ENCODE results near the gene ANO1. TPM values are rescaled to one million over a fixed set of nuclear protein-coding genes. Genes with fewer than 3 reads are reported as not detected.
"Not testable (repeated sequence)": the region's sequence is repeated elsewhere in the genome, so short reads cannot be mapped to it uniquely, and the experiment has no call there.

ANO1 gene
- 0.12 and 0.99 TPM in 2 replicates for total RNA-seq (2014; rRNA removed; shearing (Covaris generic); ENCODE audit: low replicate concordance)

GRCh38 chr11:70078095-70078780, at the start of gene ANO1:
TSS of gene ANO1 (plus strand) at chr11:70078317. CDS start at chr11:70078607, 290 bp downstream.
- peak within 1 kb of the TSS; percentile 22; the same call in 1 of the 2 replicates for H3K4me3 ChIP-seq
- peak; percentile 32 for DNase-seq
- H3K27me3 ChIP-seq = peaks cover 2% of the 10 kb centered on the region; the same call in 1 of the 2 replicates

GRCh38 chr11:70029115-70029860, 48.8 kb upstream of the ANO1 start:
- Histone ChIP-seq H3K4me3 (no peak overlapping the region), H3K27me3 (no peaks in the 10 kb centered on the region), H3K9me3 (no peaks in the 10 kb centered on the region), H3K36me3 (no peaks in the 10 kb centered on the region)
- DNase-seq = peak; percentile 69

More at GRCh38 chr11:70078095-70078780, at the start of gene ANO1:
- Histone ChIP-seq H3K36me3 (no peaks in the 10 kb centered on the region), H3K9me3 (no peaks in the 10 kb centered on the region)

GRCh38 chr11:70029861-70030380, 48.2 kb upstream of the ANO1 start:
- no peaks in the 10 kb centered on the region for H3K27me3 ChIP-seq
- no peaks in the 10 kb centered on the region for H3K9me3 ChIP-seq
- H3K4me3 ChIP-seq = no peak overlapping the region
- no peaks in the 10 kb centered on the region for H3K36me3 ChIP-seq
- DNase-seq = no peak

DNA sequence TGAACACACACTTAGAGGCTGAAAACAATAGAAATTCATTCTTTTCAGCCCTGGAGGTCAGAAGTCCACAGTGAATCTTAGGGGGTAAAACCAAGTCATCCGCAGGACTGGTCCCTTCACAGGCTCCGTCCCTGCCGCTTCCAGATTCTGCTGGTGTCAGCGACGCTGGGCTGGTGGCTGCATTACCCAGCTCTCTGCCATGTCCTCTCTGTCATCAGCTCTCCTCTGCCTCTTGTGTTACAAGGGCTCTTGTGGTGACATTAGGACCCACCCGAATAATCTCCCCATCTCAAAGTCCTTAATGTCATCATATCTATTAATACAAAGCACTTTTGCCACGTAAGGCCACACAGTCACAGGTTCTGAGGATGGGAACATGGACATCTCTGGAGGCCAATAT, 47.7 kb upstream of the ANO1 start:
- DNase-seq = no peak
- Histone ChIP-seq H3K27me3 (no peaks in the 10 kb centered on the region), H3K36me3 (no peaks in the 10 kb centered on the region), H3K4me3 (no peak overlapping the region), H3K9me3 (no peaks in the 10 kb centered on the region)

DNA sequence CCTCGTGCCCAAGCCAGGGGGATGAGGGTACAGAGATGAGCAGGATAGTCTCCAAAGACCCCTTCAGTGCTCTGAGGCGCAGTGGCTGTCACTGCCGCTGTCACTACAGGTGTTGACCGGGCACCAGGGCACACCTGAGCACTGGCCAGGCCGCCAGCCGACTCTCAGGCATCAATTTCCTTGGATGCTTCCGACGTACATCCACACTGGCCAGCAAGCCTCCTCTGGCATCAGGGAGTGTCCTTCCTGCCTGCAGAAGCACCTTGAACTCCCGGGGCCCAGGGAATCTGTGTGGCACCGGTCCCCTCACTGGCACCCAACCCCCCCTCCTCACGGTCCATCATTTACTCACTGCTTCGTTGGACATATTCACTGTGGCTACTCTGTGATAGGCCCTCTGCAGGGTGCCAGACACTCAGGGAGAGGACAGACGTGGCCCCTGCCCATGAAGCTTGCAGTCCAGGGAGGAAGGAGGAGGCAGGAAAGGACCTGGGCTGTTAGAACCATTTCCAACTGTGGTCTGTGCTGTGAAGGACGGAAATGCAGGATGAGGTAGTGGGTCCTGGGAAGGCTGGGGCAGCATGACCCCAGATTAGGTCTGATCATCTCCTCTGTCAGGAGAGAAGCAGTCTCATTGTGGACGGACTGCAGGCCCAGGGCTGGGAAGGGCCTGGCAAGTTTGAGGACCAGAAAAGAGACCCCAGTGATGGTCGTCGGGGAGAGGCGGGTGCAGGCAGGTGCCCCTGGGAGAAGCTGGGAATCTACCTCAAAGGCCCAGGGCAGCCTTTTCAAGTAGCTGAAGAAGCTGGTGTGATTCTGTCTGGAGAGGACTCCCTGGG, 46.3 kb upstream of the ANO1 start:
- no peaks in the 10 kb centered on the region for H3K36me3 ChIP-seq
- H3K27me3 ChIP-seq = no peaks in the 10 kb centered on the region
- H3K4me3 ChIP-seq = no peak overlapping the region
- no peak for DNase-seq
- no peaks in the 10 kb centered on the region for H3K9me3 ChIP-seq

GRCh38 chr11:70032470-70032795, 45.7 kb upstream of the ANO1 start:
- H3K4me3 ChIP-seq = no peak overlapping the region
- no peaks in the 10 kb centered on the region for H3K27me3 ChIP-seq
- DNase-seq = no peak
- no peaks in the 10 kb centered on the region for H3K36me3 ChIP-seq
- no peaks in the 10 kb centered on the region for H3K9me3 ChIP-seq

GRCh38 chr11:70032943-70033710, 45.0 kb upstream of the ANO1 start:
- Histone ChIP-seq H3K9me3 (peaks cover 2% of the 10 kb centered on the region; the same call in 1 of the 2 replicates), H3K36me3 (no peaks in the 10 kb centered on the region)

GRCh38 chr11:70033711-70034070, 44.4 kb upstream of the ANO1 start:
- H3K9me3 ChIP-seq = peaks cover 8% of the 10 kb centered on the region
- no peak for DNase-seq
- no peak overlapping the region for H3K4me3 ChIP-seq
- H3K27me3 ChIP-seq = no peaks in the 10 kb centered on the region
- no peaks in the 10 kb centered on the region for H3K36me3 ChIP-seq

More at GRCh38 chr11:70032943-70033710, 45.0 kb upstream of the ANO1 start:
- DNase-seq = no peak
- no peaks in the 10 kb centered on the region for H3K27me3 ChIP-seq
- H3K4me3 ChIP-seq = no peak overlapping the region

DNA sequence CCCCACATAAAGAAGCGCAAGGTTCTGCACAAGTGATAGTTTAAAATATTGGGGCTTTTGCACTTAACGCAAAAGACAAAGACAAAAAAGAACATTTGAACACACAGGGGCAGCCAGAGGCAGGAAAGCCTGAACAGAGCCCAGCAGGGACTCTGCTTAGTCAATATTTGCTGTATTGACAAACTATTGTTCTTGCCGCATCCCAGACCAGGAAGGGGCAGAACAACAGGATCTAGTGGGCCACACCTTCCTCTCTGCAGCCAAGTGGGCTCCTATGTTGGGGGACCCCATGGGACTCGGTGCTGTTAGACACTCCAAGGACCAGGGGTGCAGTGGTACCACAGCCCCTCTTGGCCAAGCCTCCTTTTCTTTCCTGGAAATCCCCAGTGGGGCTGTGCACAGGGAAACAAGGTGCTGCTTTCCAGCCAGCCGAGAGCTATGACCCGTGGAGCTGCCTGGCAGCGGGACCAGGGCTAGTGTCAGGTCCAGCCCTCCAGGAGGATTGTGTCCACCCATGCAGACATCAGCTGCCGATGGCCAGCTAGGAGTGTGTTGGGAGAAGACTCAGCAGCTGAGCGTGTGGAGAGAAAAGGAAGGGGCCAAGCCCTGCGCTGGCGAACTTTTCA, 43.3 kb upstream of the ANO1 start:
- Histone ChIP-seq H3K9me3 (peaks cover 10% of the 10 kb centered on the region), H3K4me3 (no peak overlapping the region), H3K27me3 (no peaks in the 10 kb centered on the region), H3K36me3 (no peaks in the 10 kb centered on the region)
- no peak for DNase-seq

GRCh38 chr11:70035665-70036064, 42.5 kb upstream of the ANO1 start:
- H3K4me3 ChIP-seq = not testable (repeated sequence)

DNA sequence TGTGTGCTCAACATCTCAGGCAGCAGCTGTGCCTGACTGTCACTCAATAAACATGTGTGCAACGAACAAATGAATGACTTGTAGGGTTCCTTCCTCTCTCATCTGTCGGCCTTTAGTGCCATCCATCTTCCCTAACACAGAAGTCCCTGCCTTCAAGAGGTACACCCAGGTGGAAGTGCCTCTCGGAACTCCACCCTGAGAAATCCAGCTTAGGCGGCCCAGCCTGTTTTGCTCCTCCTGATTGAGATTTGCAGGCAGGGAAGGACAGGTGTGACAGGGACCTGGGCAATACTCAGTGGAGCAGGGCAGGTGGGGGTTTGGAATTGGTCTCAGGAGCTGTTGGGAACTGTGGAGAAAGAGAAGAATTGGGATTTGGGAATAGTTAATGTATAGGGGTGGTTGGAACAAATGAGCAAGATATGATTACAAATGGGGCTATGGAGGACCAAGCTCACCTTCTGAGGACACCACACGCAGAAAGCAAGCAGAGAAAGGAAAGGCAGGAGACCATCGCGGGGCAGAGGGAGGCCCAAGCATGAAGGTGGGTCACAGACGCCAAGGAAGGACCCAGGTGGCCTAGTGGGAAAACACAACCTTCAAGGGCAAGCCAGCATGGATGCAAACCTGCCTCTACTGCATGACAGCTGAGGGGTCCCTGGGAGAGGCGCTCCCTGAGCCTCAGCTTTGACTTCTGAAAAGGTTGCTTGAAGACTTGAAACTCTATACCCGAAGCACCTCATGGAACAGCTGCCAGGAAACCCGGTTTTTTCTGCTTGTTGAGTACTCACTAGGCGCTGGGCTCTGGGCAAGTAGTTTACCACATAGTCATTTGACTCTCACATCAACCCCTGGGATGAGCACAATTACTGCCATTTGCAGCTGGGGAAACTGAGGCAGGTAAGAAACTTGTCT, 40.9 kb upstream of the ANO1 start:
- no peak for DNase-seq
- Histone ChIP-seq H3K9me3 (peaks cover 11% of the 10 kb centered on the region), H3K4me3 (no peak overlapping the region), H3K27me3 (no peaks in the 10 kb centered on the region), H3K36me3 (no peaks in the 10 kb centered on the region)

More at GRCh38 chr11:70035665-70036064, 42.5 kb upstream of the ANO1 start:
- H3K36me3 ChIP-seq, H3K9me3 ChIP-seq, DNase-seq, H3K27me3 ChIP-seq: not testable (repeated sequence)

DNA sequence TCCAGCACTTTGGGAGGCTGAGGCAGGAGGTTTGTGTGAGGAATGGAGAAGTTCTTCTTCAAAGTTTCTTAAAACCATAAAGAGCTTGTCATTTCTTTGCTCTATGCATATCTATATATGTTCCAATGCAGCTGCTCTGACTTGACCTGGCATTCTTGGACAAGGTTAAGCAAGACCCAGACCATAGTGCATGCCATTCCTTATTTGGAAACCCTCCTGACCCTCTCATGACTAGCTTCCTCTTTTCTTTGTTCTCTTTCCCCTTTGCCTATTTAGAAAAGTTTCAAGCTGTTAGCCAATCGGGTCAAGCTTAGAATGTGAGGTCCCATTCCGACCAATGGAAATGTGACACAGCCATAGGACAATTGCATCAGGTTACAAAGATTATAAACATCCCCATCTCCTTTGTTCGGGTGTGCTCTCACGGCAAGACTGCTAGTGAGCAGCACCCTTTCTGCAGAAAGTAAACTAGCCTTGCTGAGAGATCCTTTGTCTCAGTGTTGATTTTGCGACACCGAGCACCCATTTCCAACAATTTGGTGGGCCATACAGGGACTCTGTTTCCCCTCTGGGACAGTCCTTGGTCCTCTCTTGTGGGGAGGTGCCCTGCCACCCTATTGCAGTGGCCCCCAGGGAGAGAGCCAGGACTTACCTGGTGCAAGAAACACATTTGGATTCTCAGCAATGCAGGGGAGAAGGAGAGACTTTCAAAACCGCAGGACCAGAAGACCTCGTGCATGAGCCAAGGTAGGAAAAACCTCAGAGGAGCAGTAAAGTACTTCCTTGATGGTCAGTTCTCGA, 39.9 kb upstream of the ANO1 start:
- H3K36me3 ChIP-seq = no peaks in the 10 kb centered on the region
- DNase-seq = no peak

GRCh38 chr11:70040452-70040851, 37.7 kb upstream of the ANO1 start:
- DNase-seq = no peak
- Histone ChIP-seq H3K27me3 (no peaks in the 10 kb centered on the region), H3K36me3 (no peaks in the 10 kb centered on the region), H3K9me3 (peaks cover 35% of the 10 kb centered on the region), H3K4me3 (no peak overlapping the region)

More for the DNA sequence above, 39.9 kb upstream of the ANO1 start:
- H3K27me3 ChIP-seq = no peaks in the 10 kb centered on the region
- H3K4me3 ChIP-seq = no peak overlapping the region
- H3K9me3 ChIP-seq = peaks cover 21% of the 10 kb centered on the region

GRCh38 chr11:70040869-70041501, 37.1 kb upstream of the ANO1 start:
- Histone ChIP-seq H3K4me3 (no peak overlapping the region), H3K36me3 (no peaks in the 10 kb centered on the region), H3K9me3 (peaks cover 35% of the 10 kb centered on the region), H3K27me3 (no peaks in the 10 kb centered on the region)
- DNase-seq = no peak

Data from MG63 (cell line).